OCI-LY1 (cell line): Measurements from ENCODE around the gene DNLZ.

ENCODE experiments used
- H2AFZ ChIP-seq: fragments of 200-600 bp; sonication (generic), shearing (Covaris generic); 2 replicates; pipeline ENCODE4 v1.6.0; 2014; ENCODE audit warnings: antibody characterized with exemption, mild to moderate bottlenecking, low read length
- H3F3A ChIP-seq: fragments of 200-600 bp; sonication (generic), shearing (Covaris generic); 2 replicates; pipeline ENCODE4 v1.6.0; 2014; ENCODE audit warnings: mild to moderate bottlenecking, antibody characterized with exemption, low read length, moderate library complexity; ENCODE audit not compliant: insufficient read depth
- H3K27ac ChIP-seq: fragments of 200-600 bp; sonication (generic); 2 replicates; pipeline ENCODE4 v1.5.1; 2014; ENCODE audit warnings: low read length, mixed run types, mild to moderate bottlenecking, low read depth; ENCODE audit not compliant: poor library complexity, severe bottlenecking
- H3K27me3 ChIP-seq: fragments of 200-600 bp; sonication (generic); 2 replicates; pipeline ENCODE4 v1.6.0; 2014; ENCODE audit warnings: antibody characterized with exemption, mild to moderate bottlenecking, low read length, moderate library complexity; ENCODE audit not compliant: insufficient read depth
- H3K36me3 ChIP-seq: fragments of 200-600 bp; sonication (generic); 2 replicates; pipeline ENCODE4 v1.6.1; 2014; ENCODE audit warnings: mild to moderate bottlenecking, antibody characterized with exemption, low read length, moderate library complexity, mixed read lengths; ENCODE audit not compliant: insufficient read depth
- H3K4me1 ChIP-seq: fragments of 200-600 bp; sonication (generic); 2 replicates; pipeline ENCODE4 v1.5.1; 2014; ENCODE audit warnings: mild to moderate bottlenecking, low read length, moderate library complexity; ENCODE audit not compliant: insufficient read depth, severe bottlenecking
- H3K4me2 ChIP-seq: fragments of 200-600 bp; sonication (generic), shearing (Covaris generic); 2 replicates; pipeline ENCODE4 v1.6.1; 2014; ENCODE audit warnings: low read length
- H3K4me3 ChIP-seq: fragments of 200-600 bp; sonication (generic); 2 replicates; pipeline ENCODE4 v1.5.1; 2014; ENCODE audit warnings: low read length, low read depth, mild to moderate bottlenecking, mixed read lengths; ENCODE audit not compliant: poor library complexity, severe bottlenecking
- H3K79me2 ChIP-seq: fragments of 200-600 bp; shearing (Covaris generic); 2 replicates; pipeline ENCODE4 v1.6.1; 2016; ENCODE audit warnings: mixed run types, low read length, mixed read lengths; ENCODE audit not compliant: insufficient read depth
- H3K9ac ChIP-seq: fragments of 200-600 bp; sonication (generic), shearing (Covaris generic); 2 replicates; pipeline ENCODE4 v1.6.1; 2014; ENCODE audit warnings: mild to moderate bottlenecking, low read length, mixed read lengths
- H3K9me2 ChIP-seq: fragments of 200-600 bp; sonication (generic), shearing (Covaris generic); 2 replicates; pipeline ENCODE4 v1.6.1; 2014; ENCODE audit warnings: low read depth, mild to moderate bottlenecking, low read length, mixed read lengths
- H3K9me3 ChIP-seq: fragments of 200-600 bp; shearing (Covaris generic); 2 replicates; pipeline ENCODE4 v1.6.1; 2014; ENCODE audit warnings: low read length, mixed read lengths
- H4K20me1 ChIP-seq: fragments of 200-600 bp; sonication (generic), shearing (Covaris generic); 2 replicates; pipeline ENCODE4 v1.6.0; 2016; ENCODE audit warnings: mild to moderate bottlenecking, low read length; ENCODE audit not compliant: insufficient read depth
- CTCF ChIP-seq: fragments of 200-600 bp; sonication (generic), shearing (Covaris generic); IDR thresholded peaks from 2 replicates; pipeline ENCODE4 v1.5.1; 2017; ENCODE audit warnings: mild to moderate bottlenecking, antibody characterized with exemption, low read length, moderate library complexity, mixed read lengths
- EZH2 ChIP-seq: fragments of 200-600 bp; sonication (generic), shearing (Covaris generic); IDR thresholded peaks from 2 replicates; pipeline ENCODE4 v1.8.0; 2017; ENCODE audit warnings: borderline replicate concordance, mixed run types, mild to moderate bottlenecking, antibody characterized with exemption, low read length, moderate library complexity, mixed read lengths

DNLZ gene

GRCh38 chr9:136403538-136403914, 40.0 kb upstream of the DNLZ start:
- Histone ChIP-seq H3K27ac (no peak overlapping the region), H3K9me3 (no peaks in the 10 kb centered on the region), H3F3A (no peaks in the 10 kb centered on the region), H3K9ac (no peak overlapping the region), H3K27me3 (no peaks in the 10 kb centered on the region), H3K4me1 (peaks cover 15% of the 10 kb centered on the region), H3K79me2 (peaks cover 11% of the 10 kb centered on the region), H3K9me2 (no peaks in the 10 kb centered on the region), H3K36me3 (peaks cover 70% of the 10 kb centered on the region), H4K20me1 (no peaks in the 10 kb centered on the region), H3K4me2 (no peak overlapping the region), H3K4me3 (no peak overlapping the region), H2AFZ (no peak overlapping the region)
- TF ChIP-seq EZH2 (no peak), CTCF (no peak)

DNA sequence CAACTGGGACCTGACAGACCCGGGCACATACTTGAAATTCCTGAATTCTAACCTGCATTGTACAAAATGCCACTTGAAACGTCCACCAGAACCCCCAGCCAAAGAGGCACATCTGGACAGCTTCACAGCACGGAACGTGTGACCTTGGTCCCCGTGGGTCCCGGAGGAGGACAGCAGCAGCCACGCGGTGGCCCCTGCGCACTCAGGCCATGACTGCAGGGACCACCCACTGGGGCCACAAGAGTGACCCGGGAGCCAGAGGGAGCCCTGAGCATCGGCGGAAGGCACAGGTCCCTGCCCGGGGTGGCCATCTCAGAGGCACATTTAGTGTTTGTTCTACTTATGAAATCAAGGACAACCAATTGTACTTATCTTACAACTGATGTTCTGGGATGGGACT, 38.5 kb upstream of the DNLZ start:
- peaks cover 18% of the 10 kb centered on the region for H3K79me2 ChIP-seq
- no peaks in the 10 kb centered on the region for H4K20me1 ChIP-seq
- peaks cover 66% of the 10 kb centered on the region for H3K36me3 ChIP-seq
- no peaks in the 10 kb centered on the region for H3K9me2 ChIP-seq
- no peaks in the 10 kb centered on the region for H3K27me3 ChIP-seq
- H3F3A ChIP-seq: no peaks in the 10 kb centered on the region
- H2AFZ ChIP-seq: no peak overlapping the region
- H3K4me1 ChIP-seq: peaks cover 20% of the 10 kb centered on the region
- no peak overlapping the region for H3K9ac ChIP-seq
- H3K4me2 ChIP-seq: no peak overlapping the region
- no peaks in the 10 kb centered on the region for H3K9me3 ChIP-seq
- no peak overlapping the region for H3K27ac ChIP-seq
- TF ChIP-seq CTCF (no peak), EZH2 (no peak)
- no peak overlapping the region for H3K4me3 ChIP-seq

DNA sequence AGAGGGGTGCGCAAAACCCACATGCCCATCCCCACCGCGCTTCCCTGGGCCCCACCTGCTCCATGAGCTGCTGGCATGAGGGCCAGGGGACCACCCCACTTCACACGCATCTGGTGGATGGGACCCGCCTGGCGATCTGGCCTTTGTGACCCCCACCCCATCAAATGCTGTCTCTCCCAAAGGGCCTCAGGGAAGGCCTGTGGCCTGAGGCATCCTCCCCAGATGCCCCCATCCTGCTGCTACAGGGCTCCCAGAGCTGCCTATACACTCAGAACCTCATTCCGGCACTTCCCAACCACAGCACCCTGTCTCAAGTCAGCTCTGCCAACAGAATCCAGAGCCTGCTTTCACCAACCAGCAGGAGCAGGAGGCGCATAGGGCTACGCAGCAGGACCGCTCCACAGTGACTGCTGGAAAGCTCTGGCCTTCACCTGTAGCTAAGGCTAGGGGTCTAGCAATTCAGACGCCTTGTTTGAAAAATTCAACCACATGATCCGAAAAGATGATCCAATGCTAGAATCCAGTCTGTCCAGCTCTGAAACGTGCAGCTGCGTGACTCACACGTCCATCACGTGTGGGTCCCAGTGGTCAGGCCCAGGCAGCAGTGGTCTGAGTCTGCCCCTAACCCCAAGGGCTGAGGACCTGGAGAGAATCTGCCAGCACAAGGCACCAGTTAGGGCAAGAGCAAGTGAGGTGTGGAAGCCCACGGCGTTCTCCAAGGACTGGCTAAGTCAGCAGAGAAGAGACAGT, 37.8 kb upstream of the DNLZ start:
- H3F3A ChIP-seq: no peaks in the 10 kb centered on the region
- peaks cover 18% of the 10 kb centered on the region for H3K79me2 ChIP-seq
- TF ChIP-seq EZH2: no peak
- no peak for TF ChIP-seq CTCF
- H3K36me3 ChIP-seq: peaks cover 66% of the 10 kb centered on the region
- no peaks in the 10 kb centered on the region for H3K9me3 ChIP-seq
- no peak overlapping the region for H3K27ac ChIP-seq
- peaks cover 20% of the 10 kb centered on the region for H3K4me1 ChIP-seq
- H3K9me2 ChIP-seq: no peaks in the 10 kb centered on the region
- no peak overlapping the region for H3K4me3 ChIP-seq
- H4K20me1 ChIP-seq: no peaks in the 10 kb centered on the region
- H2AFZ ChIP-seq: no peak overlapping the region
- H3K27me3 ChIP-seq: no peaks in the 10 kb centered on the region
- no peak overlapping the region for H3K9ac ChIP-seq
- H3K4me2 ChIP-seq: no peak overlapping the region
